SK-N-SH (cell line): ENCODE data around the gene PIBF1. TPM values are rescaled to one million over a fixed set of nuclear protein-coding genes. Genes with fewer than 3 reads are reported as not detected.

ENCODE experiments used
- CTCF ChIA-PET: fragments of 300-600, 350-600 bp; formaldehyde crosslinking; extraction: SDS; loops from one replicate; lab custom pipeline; 2021; lab: Yijun Ruan, JAX
- POLR2A ChIA-PET: fragments of 350-600 bp; sonication (Branson Sonifier 250); formaldehyde crosslinking; extraction: SDS; loops from one replicate; lab custom pipeline; 2020; ENCODE audit warnings: antibody characterized with exemption, inconsistent platforms; lab: Yijun Ruan, JAX
- DNase-seq: peaks from one replicate; pipeline ENCODE4 v3.0.0; 2012
- H2AFZ ChIP-seq: fragments of 200-600 bp; sonication (generic); 2 replicates; pipeline ENCODE4 v1.8.1; 2016; ENCODE audit warnings: antibody characterized with exemption, mild to moderate bottlenecking, low read depth
- H3F3A ChIP-seq: fragments of 200-600 bp; sonication (generic); replicated peaks from 2 replicates; pipeline ENCODE3; 2016; ENCODE audit warnings: antibody characterized with exemption, mild to moderate bottlenecking; ENCODE audit not compliant: insufficient read depth
- H3K27ac ChIP-seq, 2 experiments: fragments of 200-500 bp in 1 of 2; fragments of 200-600 bp in 1 of 2; sonication (Bioruptor generic) in 1 of 2; sonication (generic), shearing (Covaris generic) in 1 of 2; 2 replicates each; pipeline versions ENCODE4 v1.5.1 to v1.6.1; 2014 to 2016; ENCODE audit warnings: low read depth in 2 of 2, inconsistent platforms in 1 of 2, low read length in 1 of 2, mild to moderate bottlenecking in 1 of 2, mixed read lengths in 1 of 2
- H3K27me3 ChIP-seq: fragments of 200-600 bp; sonication (generic), shearing (Covaris generic); 2 replicates; pipeline ENCODE4 v1.6.1; 2016; ENCODE audit warnings: mixed run types; ENCODE audit not compliant: insufficient read depth
- H3K36me3 ChIP-seq, 2 experiments: fragments of 200-500 bp in 1 of 2; fragments of 200-600 bp in 1 of 2; sonication (Bioruptor generic) in 1 of 2; sonication (generic) in 1 of 2; replicated peaks in 1 of 2; 2 replicates each; pipeline versions ENCODE3 to v1.5.1; 2014 to 2016; ENCODE audit warnings: low read length in 1 of 2, mild to moderate bottlenecking in 1 of 2; ENCODE audit not compliant: insufficient read depth in 2 of 2, control insufficient read depth in 1 of 2
- H3K4me1 ChIP-seq, 2 experiments: fragments of 200-500 bp in 1 of 2; fragments of 200-600 bp in 1 of 2; sonication (Bioruptor generic) in 1 of 2; sonication (generic), shearing (Covaris generic) in 1 of 2; 2 replicates each; pipeline versions ENCODE4 v1.5.1 to v1.6.1; 2014 to 2016; ENCODE audit warnings: low read depth in 1 of 2, low read length in 1 of 2, mixed run types in 1 of 2; ENCODE audit not compliant: insufficient read depth in 2 of 2, control insufficient read depth in 1 of 2
- H3K4me2 ChIP-seq: fragments of 200-600 bp; sonication (generic), shearing (Covaris generic); 2 replicates; pipeline ENCODE4 v1.6.1; 2017; ENCODE audit warnings: mixed run types
- H3K4me3 ChIP-seq, 2 experiments: fragments of 200-500 bp in 1 of 2; fragments of 200-600 bp in 1 of 2; sonication (Bioruptor generic) in 1 of 2; sonication (generic), shearing (Covaris generic) in 1 of 2; 2 replicates each; pipeline versions ENCODE4 v1.5.1 to v1.8.1; 2014 to 2016; ENCODE audit warnings: low read depth in 2 of 2, inconsistent platforms in 1 of 2, low read length in 1 of 2, mild to moderate bottlenecking in 1 of 2, mixed read lengths in 1 of 2, moderate library complexity in 1 of 2
- H3K79me2 ChIP-seq: fragments of 200-600 bp; sonication (generic); 2 replicates; pipeline ENCODE4 v1.8.1; 2017; ENCODE audit warnings: mild to moderate bottlenecking; ENCODE audit not compliant: insufficient read depth
- H3K9ac ChIP-seq: fragments of 200-600 bp; sonication (generic); 2 replicates; pipeline ENCODE4 v1.6.1; 2017; ENCODE audit warnings: mixed run types
- H3K9me2 ChIP-seq: fragments of 200-600 bp; sonication (generic); 2 replicates; pipeline ENCODE4 v1.6.1; 2017; ENCODE audit warnings: mixed run types
- H3K9me3 ChIP-seq: fragments of 200-600 bp; sonication (generic); 2 replicates; pipeline ENCODE4 v1.6.1; 2017; ENCODE audit warnings: mixed run types, mild to moderate bottlenecking, moderate library complexity
- H4K20me1 ChIP-seq: fragments of 200-600 bp; sonication (generic); 2 replicates; pipeline ENCODE4 v1.6.1; 2017; ENCODE audit warnings: mild to moderate bottlenecking, mixed run types; ENCODE audit not compliant: insufficient read depth
- CHD2 ChIP-seq: fragments of 150-350 bp; IDR thresholded peaks from 2 replicates; pipeline ENCODE4 v1.6.1; 2018; ENCODE audit warnings: low read length; ENCODE audit not compliant: partially characterized antibody
- ELF1 ChIP-seq: IDR thresholded peaks from 2 replicates; pipeline ENCODE4 v1.4.0; 2012
- FOSL2 ChIP-seq: IDR thresholded peaks from 2 replicates; pipeline ENCODE4 v1.4.0; 2012; ENCODE audit warnings: low read depth, mild to moderate bottlenecking, moderate library complexity, borderline replicate concordance
- FOXM1 ChIP-seq: IDR thresholded peaks from 2 replicates; pipeline ENCODE4 v1.4.0; 2012; ENCODE audit warnings: low read depth, mild to moderate bottlenecking
- GABPA ChIP-seq: IDR thresholded peaks from 2 replicates; pipeline ENCODE4 v1.4.0; 2012; ENCODE audit warnings: low read depth, mild to moderate bottlenecking
- GATA2 ChIP-seq: sonication (generic); formaldehyde crosslinking; IDR thresholded peaks from 2 replicates; pipeline ENCODE4 v1.5.0; 2020; ENCODE audit warnings: mild to moderate bottlenecking, missing genetic modification reagents
- IRF3 ChIP-seq: fragments of 150-350 bp; IDR thresholded peaks from 2 replicates; pipeline ENCODE4 v1.6.1; 2016; ENCODE audit warnings: mild to moderate bottlenecking, low read depth, low read length
- MAX ChIP-seq: IDR thresholded peaks from 2 replicates; pipeline ENCODE4 v1.4.0; 2012; ENCODE audit warnings: low read depth
- MEF2A ChIP-seq: IDR thresholded peaks from 2 replicates; pipeline ENCODE4 v1.4.0; 2012; ENCODE audit warnings: low read depth, borderline replicate concordance
- POLR2AphosphoS5 ChIP-seq: IDR thresholded peaks from 2 replicates; pipeline ENCODE4 v1.6.1; 2012; ENCODE audit warnings: low read depth, low read length
- RCOR1 ChIP-seq: fragments of 150-350 bp; IDR thresholded peaks from 2 replicates; pipeline ENCODE4 v1.6.1; 2017; ENCODE audit warnings: antibody characterized with exemption, low read length
- RFX5 ChIP-seq: IDR thresholded peaks from 2 replicates; pipeline ENCODE4 v1.6.1; 2012; ENCODE audit warnings: mild to moderate bottlenecking, improper control_type of control experiment, low read length
- RXRA ChIP-seq: IDR thresholded peaks from 2 replicates; pipeline ENCODE4 v1.4.0; 2012; ENCODE audit warnings: low read depth, mild to moderate bottlenecking, borderline replicate concordance
- TAF1 ChIP-seq: IDR thresholded peaks from 2 replicates; pipeline ENCODE4 v1.6.1; 2012; ENCODE audit warnings: low read depth, mild to moderate bottlenecking, low read length, moderate library complexity, borderline replicate concordance
- TCF12 ChIP-seq: IDR thresholded peaks from 2 replicates; pipeline ENCODE4 v1.4.0; 2012
- TEAD4 ChIP-seq: IDR thresholded peaks from 2 replicates; pipeline ENCODE4 v1.4.0; 2012; ENCODE audit warnings: mild to moderate bottlenecking, borderline replicate concordance; ENCODE audit not compliant: insufficient read depth
- USF1 ChIP-seq: IDR thresholded peaks from 2 replicates; pipeline ENCODE4 v1.4.0; 2012; ENCODE audit warnings: low read depth, borderline replicate concordance
- USF2 ChIP-seq: fragments of 150-350 bp; IDR thresholded peaks from 2 replicates; pipeline ENCODE4 v1.6.1; 2017; ENCODE audit warnings: antibody characterized with exemption, low read length, low read depth, borderline replicate concordance
- WGBS: methylation state at CpG from one replicate; pipeline ENCODE4 v1.1.6; 2017; ENCODE audit warnings: low lambda C conversion rate; 5-methylcytosine and 5-hydroxymethylcytosine counted together
- polyA plus RNA-seq, 3 experiments: library from polyadenylated mRNA; depleted of rRNA; stranded (reverse); fragments of >200 nt; gene quantifications; 2 replicates each; pipeline ENCODE4 v1.2.3, GENCODE V29; 2012

The PIBF1 gene
- polyA plus RNA-seq, 1 of the 3 experiments (the other 2 are of a cell fraction), result 3.9 TPM

- Histone ChIP-seq H3K27ac (no peak overlapping the region), H3K27me3 (no peaks in the 10 kb centered on the region), H3K79me2 (no peaks in the 10 kb centered on the region), H3K9me2 (no peaks in the 10 kb centered on the region), H2AFZ (no peak overlapping the region), H3K9me3 (no peaks in the 10 kb centered on the region), H3K9ac (no peak overlapping the region), H4K20me1 (no peaks in the 10 kb centered on the region), H3K4me2 (no peak overlapping the region), H3K4me3 (no peak overlapping the region), H3F3A (no peaks in the 10 kb centered on the region), H3K4me1 (no peaks in the 10 kb centered on the region; a peak in 2 of 4 replicates), H3K36me3 (peaks cover 14 to 61% of the 10 kb centered on the region in 2 experiments)
- TF ChIP-seq IRF3 (no peak), GABPA (no peak), CHD2 (no peak), GATA2 (CRISPR knock-in tag) (no peak), RFX5 (no peak), FOSL2 (no peak), TCF12 (no peak), POLR2AphosphoS5 (no peak), MEF2A (no peak), ELF1 (no peak), FOXM1 (no peak), TAF1 (no peak), RCOR1 (no peak), RXRA (no peak), USF2 (no peak), MAX (no peak), USF1 (no peak), TEAD4 (no peak)
- POLR2A ChIA-PET, result no interaction called here
- DNase-seq, result no peak
- 92% methylated on average over 1 of the region's 1 CpG for WGBS
- CTCF ChIA-PET, result interaction anchor here (2.0 kb wide), 1 partner anchor 13 kb away, joined by 7 read pairs; no protein-coding TSS in a partner anchor
Observed at GRCh38 chr13:72820898-72821279, 39.0 kb downstream of the PIBF1 start.
